NCI-H1930 (cell line): Measurements from ENCODE around the gene EIF4EBP3.
"Not testable (repeated sequence)": the region's sequence is repeated elsewhere in the genome, so short reads cannot be mapped to it uniquely, and the experiment has no call there.

Experiments
- DNase-seq, 2 experiments: peaks; one replicate each; lab custom pipeline; 2025; lab: John Stamatoyannopoulos, UW

EIF4EBP3 gene

GRCh38 chr5:140579188-140579747 lies 31.8 kb downstream of the EIF4EBP3 start:
- not testable (repeated sequence) for DNase-seq

- DNase-seq = no peak
Measured at GRCh38 chr5:140587495-140587894, 40.0 kb downstream of the EIF4EBP3 start.

DNA sequence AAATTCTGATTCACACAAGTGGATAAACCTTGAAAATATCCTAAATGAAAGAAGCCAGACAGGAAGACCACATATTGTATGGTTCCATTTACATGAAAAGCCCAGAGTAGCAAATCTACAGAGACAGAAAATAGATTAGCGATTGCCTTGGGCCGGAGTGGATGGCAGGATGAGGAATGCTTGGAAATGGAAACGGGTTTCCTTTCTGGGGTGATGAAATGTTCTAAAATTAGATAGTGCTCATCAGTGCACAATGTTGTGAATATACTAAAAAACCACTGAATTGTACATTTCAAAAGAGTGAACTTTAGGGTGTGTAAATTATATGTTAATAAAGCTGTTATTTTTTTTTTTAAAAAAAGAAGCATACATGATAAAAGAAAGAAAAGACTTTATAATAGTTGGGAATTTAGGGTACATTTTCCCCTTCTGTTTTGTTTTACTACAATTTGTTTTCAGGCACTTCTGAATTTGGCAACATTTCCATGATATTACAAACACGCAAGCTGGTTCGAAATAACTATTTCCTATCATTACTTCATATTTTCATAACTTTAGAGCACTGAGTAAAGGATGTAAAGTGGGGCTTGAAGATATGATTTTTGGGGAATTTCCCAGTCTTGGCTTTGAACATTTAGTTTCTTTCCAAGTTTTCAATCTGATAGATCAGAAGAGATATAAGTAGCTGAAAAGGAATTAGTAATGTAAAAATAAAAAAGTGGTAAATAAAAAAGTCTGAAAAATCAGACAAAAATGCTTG lies 41.0 kb downstream of the EIF4EBP3 start:
- DNase-seq = no peak

- DNase-seq = no peak
Measured at GRCh38 chr5:140590861-140591260, 43.4 kb downstream of the EIF4EBP3 start.

GRCh38 chr5:140591747-140592372 lies 44.4 kb downstream of the EIF4EBP3 start:
- no peak for DNase-seq

GRCh38 chr5:140593070-140593469 lies 45.6 kb downstream of the EIF4EBP3 start:
- DNase-seq = not testable (repeated sequence)

- DNase-seq = no peak
Measured at GRCh38 chr5:140594169-140594568, 46.7 kb downstream of the EIF4EBP3 start.

GRCh38 chr5:140595538-140596300 lies 48.3 kb downstream of the EIF4EBP3 start:
- no peak for DNase-seq

GRCh38 chr5:140596321-140596741 lies 48.9 kb downstream of the EIF4EBP3 start:
- no peak for DNase-seq

DNA sequence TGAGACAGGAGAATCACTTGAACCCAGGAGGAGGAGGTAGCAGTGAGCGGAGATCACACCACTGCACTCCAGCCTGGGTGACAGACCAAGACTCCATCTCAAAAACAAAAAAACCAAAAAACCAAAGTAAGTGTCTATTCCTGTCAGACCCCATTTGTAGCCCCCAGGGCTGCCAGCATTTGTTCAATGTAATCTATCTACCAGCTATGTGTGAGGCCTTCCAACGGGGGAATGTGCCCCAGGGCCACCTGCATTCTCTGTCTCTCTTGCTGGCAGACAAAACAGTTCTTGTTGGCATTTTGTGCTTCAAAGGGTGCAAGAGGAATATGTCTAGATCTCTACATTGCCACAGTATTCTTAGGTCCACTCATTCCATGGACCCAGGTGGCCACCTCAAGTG lies 51.4 kb downstream of the EIF4EBP3 start:
- no peak for DNase-seq
